GM12801 (cell line): ENCODE data around the gene SLCO3A1.

ENCODE experiments used
- TF ChIP-seq, protein P1 (sequence below): IDR thresholded peaks from one replicate; pipeline ENCODE4 v1.5.1; 2011; ENCODE audit warnings: control low read depth; ENCODE audit not compliant: insufficient read length; ENCODE audit errors: extremely low read depth

SLCO3A1 gene

GRCh38 chr15:91896341-91897055 lies 43.0 kb downstream of the SLCO3A1 start:
- TF ChIP-seq, protein P1, sequence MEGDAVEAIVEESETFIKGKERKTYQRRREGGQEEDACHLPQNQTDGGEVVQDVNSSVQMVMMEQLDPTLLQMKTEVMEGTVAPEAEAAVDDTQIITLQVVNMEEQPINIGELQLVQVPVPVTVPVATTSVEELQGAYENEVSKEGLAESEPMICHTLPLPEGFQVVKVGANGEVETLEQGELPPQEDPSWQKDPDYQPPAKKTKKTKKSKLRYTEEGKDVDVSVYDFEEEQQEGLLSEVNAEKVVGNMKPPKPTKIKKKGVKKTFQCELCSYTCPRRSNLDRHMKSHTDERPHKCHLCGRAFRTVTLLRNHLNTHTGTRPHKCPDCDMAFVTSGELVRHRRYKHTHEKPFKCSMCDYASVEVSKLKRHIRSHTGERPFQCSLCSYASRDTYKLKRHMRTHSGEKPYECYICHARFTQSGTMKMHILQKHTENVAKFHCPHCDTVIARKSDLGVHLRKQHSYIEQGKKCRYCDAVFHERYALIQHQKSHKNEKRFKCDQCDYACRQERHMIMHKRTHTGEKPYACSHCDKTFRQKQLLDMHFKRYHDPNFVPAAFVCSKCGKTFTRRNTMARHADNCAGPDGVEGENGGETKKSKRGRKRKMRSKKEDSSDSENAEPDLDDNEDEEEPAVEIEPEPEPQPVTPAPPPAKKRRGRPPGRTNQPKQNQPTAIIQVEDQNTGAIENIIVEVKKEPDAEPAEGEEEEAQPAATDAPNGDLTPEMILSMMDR = no peak

- TF ChIP-seq, protein P1 = no peak
Observed at GRCh38 chr15:91897585-91898372, 44.3 kb downstream of the SLCO3A1 start.

DNA sequence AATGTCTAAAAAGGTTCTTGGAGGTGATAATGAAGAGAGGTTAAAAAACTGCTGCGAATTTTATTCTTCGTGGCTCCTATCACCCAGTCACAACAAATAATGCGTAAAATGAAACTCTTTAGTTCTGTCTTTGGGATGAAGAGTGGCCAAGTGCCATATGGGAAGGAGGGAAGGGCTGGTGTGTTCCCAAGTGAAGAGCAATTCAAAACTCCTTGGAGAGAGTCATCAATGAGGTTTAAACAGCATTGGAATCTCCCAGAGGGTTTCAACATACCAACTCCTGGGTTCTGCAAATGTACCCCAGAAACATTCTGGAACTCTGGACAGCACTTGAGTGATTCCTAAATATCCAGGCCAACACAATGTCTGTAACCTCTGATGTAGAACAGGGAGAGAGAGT lies 45.3 kb downstream of the SLCO3A1 start:
- TF ChIP-seq, protein P1 = no peak

GRCh38 chr15:91904942-91905341 lies 51.4 kb downstream of the SLCO3A1 start:
- TF ChIP-seq, protein P1 = no peak

DNA sequence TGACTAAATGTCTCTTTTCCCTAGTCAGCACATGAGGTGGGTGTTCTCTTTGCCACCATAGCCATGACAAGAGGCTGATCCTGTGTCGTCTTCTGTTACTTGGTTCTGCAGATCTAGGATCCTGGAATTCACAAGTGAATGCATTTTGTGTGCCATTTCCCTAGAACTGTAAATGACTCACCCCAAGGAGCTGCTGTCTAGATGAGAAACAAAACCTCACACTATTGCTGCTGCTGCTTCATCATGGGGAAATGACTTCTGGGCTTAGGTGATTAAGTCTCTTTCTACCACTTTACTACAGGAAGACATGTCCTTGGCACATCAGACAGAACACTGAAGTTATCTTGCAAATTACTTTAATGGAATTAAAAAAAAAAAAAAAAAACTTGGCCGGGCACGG lies 54.9 kb downstream of the SLCO3A1 start:
- TF ChIP-seq, protein P1 = no peak

GRCh38 chr15:91909111-91909510 lies 55.6 kb downstream of the SLCO3A1 start:
- TF ChIP-seq, protein P1 = no peak

DNA sequence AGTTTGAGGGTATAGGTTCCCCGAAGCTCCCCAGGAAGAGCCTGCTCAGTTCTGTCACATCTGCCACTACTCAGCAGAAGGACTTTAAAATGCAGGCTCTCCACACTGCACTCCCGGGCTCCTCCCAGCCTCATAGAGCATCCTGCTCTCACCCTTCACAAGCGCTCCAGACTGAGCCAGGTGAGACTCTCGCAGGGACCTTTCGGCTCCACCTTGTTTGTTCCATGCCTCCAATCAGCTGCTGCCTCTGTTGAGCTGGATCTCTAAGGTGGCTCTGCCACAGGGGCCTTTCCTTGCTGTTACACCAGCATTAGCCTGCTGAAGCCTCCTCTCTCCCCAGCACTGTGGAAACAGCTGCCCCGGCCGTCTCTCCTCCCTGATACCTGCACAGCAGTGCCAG lies 56.1 kb downstream of the SLCO3A1 start:
- TF ChIP-seq, protein P1 = no peak
